ENCODE data around the gene FYCO1. TPM values are rescaled to one million over a fixed set of nuclear protein-coding genes. Genes with fewer than 3 reads are reported as not detected.

The FYCO1 gene
- polyA plus RNA-seq, 3 donors: 0.59 to 5.0 (median 1.3) TPM

- H2AFZ ChIP-seq (ENCODE audit: insufficient read depth, low read depth, low read length, poor library complexity, severe bottlenecking): no peak overlapping the region
- H3K27me3 ChIP-seq (ENCODE audit: control insufficient read depth in 2 of 2, insufficient read depth in 2 of 2, low read length in 2 of 2): no peaks in the 10 kb centered on the region
- H3K4me3 Mint-ChIP-seq: no peak overlapping the region
- peaks cover 10% of the 10 kb centered on the region for H3K4me1 Mint-ChIP-seq
- intact Hi-C loops (cut with micrococcal nuclease): no loop called here
- peaks cover 0 to under 1% of the 10 kb centered on the region in 2 donors for H3K36me3 ChIP-seq (replicated peaks in 1 of 2; ENCODE audit: control insufficient read depth in 1 of 2, insufficient read depth in 2 of 2, low read length in 2 of 2)
- whole genome bisulfite sequencing (ENCODE audit: insufficient coverage): 99% methylated on average over 6 of the region's 6 CpGs
- peak overlapping the region in 1 of 7 donors; percentile 74 for H3K27ac Mint-ChIP-seq
- H3K27me3 Mint-ChIP-seq (ENCODE audit: low read depth in 3 of 3): no peaks in the 10 kb centered on the region
- H3K79me2 ChIP-seq (ENCODE audit: insufficient read depth, low read length): no peaks in the 10 kb centered on the region
- no peaks in the 10 kb centered on the region for H3K4me1 ChIP-seq (ENCODE audit: control insufficient read depth in 1 of 2, insufficient read depth in 2 of 2, low read length in 2 of 2)
- H3K9me3 Mint-ChIP-seq: no peaks in the 10 kb centered on the region
- no peak overlapping the region for H3K4me3 ChIP-seq (replicated peaks in 1 of 3; ENCODE audit: low read depth in 2 of 3, low read length in 3 of 3)
- no peak overlapping the region for H3K27ac ChIP-seq (ENCODE audit: low read depth in 1 of 2, low read length in 2 of 2)
- no peak overlapping the region for H3K9ac ChIP-seq (ENCODE audit: insufficient read depth, low read length, poor library complexity, severe bottlenecking)
- H3K36me3 Mint-ChIP-seq: peaks cover 4 to 13% of the 10 kb centered on the region in 2 donors
- DNase-seq: no peak
- H3K4me2 ChIP-seq (replicated peaks; ENCODE audit: extremely low read depth, low read length, poor library complexity, severe bottlenecking): no peak overlapping the region
- H4K20me1 ChIP-seq (ENCODE audit: insufficient read depth, low read length): no peaks in the 10 kb centered on the region
- no peaks in the 10 kb centered on the region for H3K9me3 ChIP-seq (replicated peaks in 1 of 2; ENCODE audit: control insufficient read depth in 1 of 2, insufficient read depth in 1 of 2, low read length in 2 of 2)
- TF ChIP-seq, protein P1, sequence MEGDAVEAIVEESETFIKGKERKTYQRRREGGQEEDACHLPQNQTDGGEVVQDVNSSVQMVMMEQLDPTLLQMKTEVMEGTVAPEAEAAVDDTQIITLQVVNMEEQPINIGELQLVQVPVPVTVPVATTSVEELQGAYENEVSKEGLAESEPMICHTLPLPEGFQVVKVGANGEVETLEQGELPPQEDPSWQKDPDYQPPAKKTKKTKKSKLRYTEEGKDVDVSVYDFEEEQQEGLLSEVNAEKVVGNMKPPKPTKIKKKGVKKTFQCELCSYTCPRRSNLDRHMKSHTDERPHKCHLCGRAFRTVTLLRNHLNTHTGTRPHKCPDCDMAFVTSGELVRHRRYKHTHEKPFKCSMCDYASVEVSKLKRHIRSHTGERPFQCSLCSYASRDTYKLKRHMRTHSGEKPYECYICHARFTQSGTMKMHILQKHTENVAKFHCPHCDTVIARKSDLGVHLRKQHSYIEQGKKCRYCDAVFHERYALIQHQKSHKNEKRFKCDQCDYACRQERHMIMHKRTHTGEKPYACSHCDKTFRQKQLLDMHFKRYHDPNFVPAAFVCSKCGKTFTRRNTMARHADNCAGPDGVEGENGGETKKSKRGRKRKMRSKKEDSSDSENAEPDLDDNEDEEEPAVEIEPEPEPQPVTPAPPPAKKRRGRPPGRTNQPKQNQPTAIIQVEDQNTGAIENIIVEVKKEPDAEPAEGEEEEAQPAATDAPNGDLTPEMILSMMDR (IDR thresholded peaks at IDR 0.05): no peak
These were observed 83.2 kb downstream of the FYCO1 start for GRCh38 chr3:45912435-45912834.

GRCh38 chr3:45911511-45912226 is 84.0 kb downstream of the FYCO1 start:
- peaks cover 10% of the 10 kb centered on the region for H3K4me1 Mint-ChIP-seq
- no peak for DNase-seq
- H3K27ac Mint-ChIP-seq: no peak overlapping the region

More at GRCh38 chr3:45911511-45912226, 84.0 kb downstream of the FYCO1 start:
- H3K4me3 ChIP-seq (replicated peaks in 1 of 3; ENCODE audit: low read depth in 2 of 3, low read length in 3 of 3): no peak overlapping the region
- no peaks in the 10 kb centered on the region for H3K36me3 ChIP-seq (replicated peaks in 1 of 2; ENCODE audit: control insufficient read depth in 1 of 2, insufficient read depth in 2 of 2, low read length in 2 of 2)
- intact Hi-C loops (cut with micrococcal nuclease): no loop called here
- no peaks in the 10 kb centered on the region for H3K79me2 ChIP-seq (ENCODE audit: insufficient read depth, low read length)
- Mint-ChIP-seq H3K27me3 (ENCODE audit: low read depth in 3 of 3) (peaks cover 0 to 1% (median 0%) of the 10 kb centered on the region in 3 donors), H3K9me3 (no peaks in the 10 kb centered on the region), H3K36me3 (peaks cover 2 to 9% of the 10 kb centered on the region in 2 donors), H3K4me3 (no peak overlapping the region)
- no peaks in the 10 kb centered on the region for H3K4me1 ChIP-seq (ENCODE audit: control insufficient read depth in 1 of 2, insufficient read depth in 2 of 2, low read length in 2 of 2)
- TF ChIP-seq, protein P1 (IDR thresholded peaks at IDR 0.05): no peak
- no peaks in the 10 kb centered on the region for H4K20me1 ChIP-seq (ENCODE audit: insufficient read depth, low read length)
- H3K9me3 ChIP-seq (replicated peaks in 1 of 2; ENCODE audit: control insufficient read depth in 1 of 2, insufficient read depth in 1 of 2, low read length in 2 of 2): no peaks in the 10 kb centered on the region
- H3K9ac ChIP-seq (ENCODE audit: insufficient read depth, low read length, poor library complexity, severe bottlenecking): no peak overlapping the region
- no peak overlapping the region for H3K4me2 ChIP-seq (replicated peaks; ENCODE audit: extremely low read depth, low read length, poor library complexity, severe bottlenecking)
- H3K27me3 ChIP-seq (ENCODE audit: control insufficient read depth in 2 of 2, insufficient read depth in 2 of 2, low read length in 2 of 2): no peaks in the 10 kb centered on the region
- H3K27ac ChIP-seq (ENCODE audit: low read depth in 1 of 2, low read length in 2 of 2): no peak overlapping the region
- H2AFZ ChIP-seq (ENCODE audit: insufficient read depth, low read depth, low read length, poor library complexity, severe bottlenecking): no peak overlapping the region
- WGBS (ENCODE audit: insufficient coverage): 70% methylated on average over 2 of the region's 11 CpGs
